Astrocyte (in vitro differentiated cells and primary cell): ENCODE data around the gene CREB3L2. TPM values are rescaled to one million over a fixed set of nuclear protein-coding genes. Genes with fewer than 3 reads are reported as not detected.

ENCODE experiments used
- DNase-seq: peaks from one replicate; pipeline ENCODE4 v3.0.0-alpha.2; 2010; ENCODE audit warnings: low read depth
- FAIRE-seq: peaks from 2 replicates; lab custom pipeline; 2011; peaks lifted over from hg19 to GRCh38; lab: Jason Lieb, UNC
- H2AFZ ChIP-seq: 2 replicates; pipeline ENCODE4 v1.6.0; 2012; ENCODE audit warnings: low read depth, low read length, inconsistent platforms
- H3K27ac ChIP-seq: 2 replicates; pipeline ENCODE4 v1.5.1; 2011; ENCODE audit warnings: low read depth, low read length, inconsistent platforms
- H3K27me3 ChIP-seq: 2 replicates; pipeline ENCODE4 v1.6.0; 2011; ENCODE audit warnings: low read length, inconsistent platforms; ENCODE audit not compliant: insufficient read depth
- H3K36me3 ChIP-seq: 2 replicates; pipeline ENCODE4 v1.5.1; 2011; ENCODE audit warnings: low read length, inconsistent platforms; ENCODE audit not compliant: insufficient read depth
- H3K4me1 ChIP-seq: 2 replicates; pipeline ENCODE4 v1.5.1; 2011; ENCODE audit warnings: low read length, inconsistent platforms; ENCODE audit not compliant: insufficient read depth
- H3K4me2 ChIP-seq: 2 replicates; pipeline ENCODE4 v1.6.0; 2012; ENCODE audit warnings: low read length, inconsistent platforms
- H3K4me3 ChIP-seq: 2 replicates; pipeline ENCODE4 v1.5.1; 2011; ENCODE audit warnings: low read depth, mild to moderate bottlenecking, low read length, inconsistent platforms; ENCODE audit not compliant: insufficient read depth
- H3K79me2 ChIP-seq: 2 replicates; pipeline ENCODE4 v1.6.0; 2012; ENCODE audit warnings: mild to moderate bottlenecking, low read length, inconsistent platforms; ENCODE audit not compliant: insufficient read depth
- H3K9ac ChIP-seq: 2 replicates; pipeline ENCODE4 v1.6.0; 2012; ENCODE audit warnings: mild to moderate bottlenecking, low read length, inconsistent platforms
- H3K9me3 ChIP-seq: 2 replicates; pipeline ENCODE4 v1.5.1; 2012; ENCODE audit warnings: low read depth, mild to moderate bottlenecking, low read length, inconsistent platforms; ENCODE audit not compliant: insufficient read depth
- H4K20me1 ChIP-seq: 2 replicates; pipeline ENCODE4 v1.6.0; 2012; ENCODE audit warnings: low read length, inconsistent platforms; ENCODE audit not compliant: insufficient read depth
- H3K27ac Mint-ChIP-seq: one replicate; pipeline ENCODE4 v1.8.0; 2021; ENCODE audit warnings: mild to moderate bottlenecking, mixed read lengths; ENCODE audit not compliant: unreplicated experiment
- H3K27me3 Mint-ChIP-seq: one replicate; pipeline ENCODE4 v1.8.0; 2021; ENCODE audit warnings: low read depth, mixed read lengths; ENCODE audit not compliant: unreplicated experiment
- H3K36me3 Mint-ChIP-seq: one replicate; pipeline ENCODE4 v1.8.0; 2021; ENCODE audit warnings: low read depth, mixed read lengths; ENCODE audit not compliant: unreplicated experiment
- H3K4me1 Mint-ChIP-seq: one replicate; pipeline ENCODE4 v1.8.0; 2021; ENCODE audit warnings: low read depth, mixed read lengths; ENCODE audit not compliant: unreplicated experiment
- H3K4me3 Mint-ChIP-seq: one replicate; pipeline ENCODE4 v1.8.0; 2021; ENCODE audit warnings: mild to moderate bottlenecking, moderate library complexity, mixed read lengths; ENCODE audit not compliant: unreplicated experiment
- H3K9me3 Mint-ChIP-seq: one replicate; pipeline ENCODE4 v1.8.0; 2021; ENCODE audit warnings: mild to moderate bottlenecking, mixed read lengths; ENCODE audit not compliant: unreplicated experiment
- CTCF ChIP-seq: IDR thresholded peaks from 2 replicates; pipeline ENCODE4 v1.5.1; 2011; ENCODE audit warnings: low read depth, mild to moderate bottlenecking, inconsistent platforms, low read length, moderate library complexity; ENCODE audit not compliant: insufficient read depth
- EZH2 ChIP-seq: IDR thresholded peaks from 2 replicates; pipeline ENCODE4 v1.6.1; 2012; ENCODE audit warnings: mild to moderate bottlenecking, low read length, inconsistent platforms; ENCODE audit not compliant: insufficient read depth
- total RNA-seq: library from RNA; stranded (reverse); gene quantifications from 2 replicates; pipeline ENCODE4 v1.2.1, GENCODE V29; 2021

CREB3L2 gene
- total RNA-seq, 1 donor from 2014 or later: 116 TPM

- H3K27me3 ChIP-seq: no peaks in the 10 kb centered on the region
- H3K4me2 ChIP-seq: peak overlapping the region; percentile 83
Observed at GRCh38 chr7:137844677-137845425, 157.0 kb downstream of the CREB3L2 start.

DNA sequence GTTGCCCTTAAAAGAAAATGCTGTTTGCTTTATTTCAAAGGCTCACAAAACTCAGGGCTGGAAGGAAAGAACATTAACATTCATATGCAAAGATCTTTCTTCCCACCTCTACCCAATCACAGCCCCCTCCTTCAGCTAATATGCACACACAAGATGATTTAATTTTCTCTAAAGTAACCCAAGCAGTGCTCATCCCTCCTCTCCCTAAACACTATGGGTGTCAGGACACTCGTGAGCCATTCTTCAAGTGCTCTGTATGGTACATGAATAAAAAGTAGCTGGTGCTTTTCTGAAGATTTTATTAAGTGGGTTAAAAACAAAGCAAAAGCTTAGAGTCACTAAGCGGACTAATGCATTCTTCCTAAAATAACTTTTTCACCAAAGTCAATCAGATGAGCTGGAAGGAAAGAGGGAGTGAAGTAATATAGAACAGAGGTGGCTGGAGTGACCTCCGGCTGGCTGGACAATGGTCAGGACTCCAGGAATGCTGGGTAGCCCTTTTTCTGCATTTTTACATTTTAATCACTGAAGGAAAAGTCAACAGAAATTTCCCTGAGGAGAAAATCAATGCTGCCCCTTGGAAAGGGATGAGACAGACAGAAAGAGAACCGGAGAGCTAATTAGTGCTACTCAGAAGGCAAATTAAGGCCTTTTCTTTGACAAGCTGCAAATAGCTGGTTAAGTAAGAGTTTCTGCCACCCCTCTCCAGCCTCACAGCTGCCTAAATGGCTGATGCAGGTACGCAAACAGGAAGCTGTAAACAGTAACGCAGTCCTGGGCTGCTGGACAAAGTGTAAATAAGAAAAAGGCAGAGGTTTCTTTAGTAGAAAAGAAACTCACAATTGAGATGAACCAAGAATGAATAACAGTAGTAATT is 161.7 kb downstream of the CREB3L2 start:
- Histone ChIP-seq H3K79me2 (no peaks in the 10 kb centered on the region), H3K4me2 (peak overlapping the region; percentile 9), H3K9ac (no peak overlapping the region), H3K27ac (no peak overlapping the region), H3K36me3 (no peaks in the 10 kb centered on the region), H3K4me1 (peaks cover 6% of the 10 kb centered on the region), H3K27me3 (no peaks in the 10 kb centered on the region), H3K9me3 (no peaks in the 10 kb centered on the region), H3K4me3 (no peak overlapping the region), H2AFZ (no peak overlapping the region), H4K20me1 (no peaks in the 10 kb centered on the region)
- TF ChIP-seq CTCF (no peak), EZH2 (no peak)
- H3K27ac Mint-ChIP-seq: no peak overlapping the region
- no peaks in the 10 kb centered on the region for H3K9me3 Mint-ChIP-seq
- H3K4me1 Mint-ChIP-seq: peaks cover 10% of the 10 kb centered on the region
- FAIRE-seq (no peak), DNase-seq (no peak)
- H3K4me3 Mint-ChIP-seq: no peak overlapping the region
- peaks cover 7% of the 10 kb centered on the region for H3K27me3 Mint-ChIP-seq
- peaks cover 5% of the 10 kb centered on the region for H3K36me3 Mint-ChIP-seq

More at GRCh38 chr7:137844677-137845425, 157.0 kb downstream of the CREB3L2 start:
- no peak overlapping the region for H3K27ac ChIP-seq
- no peak for TF ChIP-seq CTCF
- TF ChIP-seq EZH2: no peak
- Mint-ChIP-seq H3K27me3 (peaks cover 13% of the 10 kb centered on the region), H3K4me3 (no peak overlapping the region), H3K4me1 (peaks cover 11% of the 10 kb centered on the region), H3K27ac (no peak overlapping the region), H3K36me3 (peaks cover 6% of the 10 kb centered on the region), H3K9me3 (no peaks in the 10 kb centered on the region)
- H3K79me2 ChIP-seq: no peaks in the 10 kb centered on the region
- no peak overlapping the region for H2AFZ ChIP-seq
- FAIRE-seq: no peak
- H3K4me3 ChIP-seq: no peak overlapping the region
- no peak overlapping the region for H3K9ac ChIP-seq
- no peaks in the 10 kb centered on the region for H3K36me3 ChIP-seq
- DNase-seq: no peak
- H3K9me3 ChIP-seq: no peaks in the 10 kb centered on the region
- no peaks in the 10 kb centered on the region for H4K20me1 ChIP-seq
- H3K4me1 ChIP-seq: peaks cover 10% of the 10 kb centered on the region
